MV-4-11 (cell line): Measurements from ENCODE around the gene BSCL2.
A peak's percentile ranks its signal among the peaks of the same experiment; 100 is the strongest.
"Not testable (repeated sequence)": the region's sequence is repeated elsewhere in the genome, so short reads cannot be mapped to it uniquely, and the experiment has no call there.

Source experiments
- DNase-seq: peaks from one replicate; lab custom pipeline; 2025; lab: John Stamatoyannopoulos, UW

Gene BSCL2

GRCh38 chr11:62716816-62717215 lies 9.6 kb upstream of the BSCL2 start:
- no peak for DNase-seq

- no peak for DNase-seq
These were observed 9.0 kb upstream of the BSCL2 start for GRCh38 chr11:62716206-62716605.

- no peak for DNase-seq
These were observed 8.2 kb upstream of the BSCL2 start for GRCh38 chr11:62715150-62716130.

- DNase-seq, result no peak
These were observed 6.1 kb upstream of the BSCL2 start for GRCh38 chr11:62713343-62713742.

- DNase-seq, result no peak
These were observed 5.6 kb upstream of the BSCL2 start for GRCh38 chr11:62712861-62713260.

- DNase-seq, result no peak
These were observed 5.1 kb upstream of the BSCL2 start for GRCh38 chr11:62712276-62712812.

GRCh38 chr11:62710001-62710345 lies 2.7 kb upstream of the BSCL2 start:
- peak; percentile 41 for DNase-seq

- peak; percentile 99 for DNase-seq
These were observed 2.2 kb upstream of the BSCL2 start for GRCh38 chr11:62709247-62710000.

GRCh38 chr11:62708793-62709192 lies 1.6 kb upstream of the BSCL2 start:
- no peak for DNase-seq

- no peak for DNase-seq
These were observed 1.2 kb upstream of the BSCL2 start for GRCh38 chr11:62708392-62708791.

- no peak for DNase-seq
These were observed 375 bp downstream of the BSCL2 start for GRCh38 chr11:62706850-62707247.

GRCh38 chr11:62705880-62706849 lies 1.1 kb downstream of the BSCL2 start:
- peak; percentile 86 for DNase-seq

- no peak for DNase-seq
These were observed 1.8 kb downstream of the BSCL2 start for GRCh38 chr11:62705413-62705812.

GRCh38 chr11:62703921-62704320 lies 3.3 kb downstream of the BSCL2 start:
- DNase-seq, result peak; percentile 3

- DNase-seq, result peak; percentile 16
These were observed 5.0 kb downstream of the BSCL2 start for GRCh38 chr11:62702246-62702645.

GRCh38 chr11:62694455-62695167 lies 12.6 kb downstream of the BSCL2 start:
- peak; percentile 46 for DNase-seq

- DNase-seq, result not testable (repeated sequence)
These were observed 13.6 kb downstream of the BSCL2 start for GRCh38 chr11:62693624-62694023.

- DNase-seq, result no peak
These were observed 17.6 kb downstream of the BSCL2 start, which contains the start of gene LRRN4CL for GRCh38 chr11:62689421-62690183. Gene LRRN4CL (minus strand): TSS chr11:62689530. CDS start chr11:62688508, 1,022 bp downstream.

GRCh38 chr11:62688491-62688890 lies 18.7 kb downstream of the BSCL2 start:
- no peak for DNase-seq
